ENCODE measurements around the gene NAV2.

NAV2 gene

GRCh38 chr11:19817870-19818269 lies 105.2 kb downstream of the NAV2 start:
- no peak for DNase-seq (ENCODE audit: low read depth)
- TF ChIP-seq, protein P1, sequence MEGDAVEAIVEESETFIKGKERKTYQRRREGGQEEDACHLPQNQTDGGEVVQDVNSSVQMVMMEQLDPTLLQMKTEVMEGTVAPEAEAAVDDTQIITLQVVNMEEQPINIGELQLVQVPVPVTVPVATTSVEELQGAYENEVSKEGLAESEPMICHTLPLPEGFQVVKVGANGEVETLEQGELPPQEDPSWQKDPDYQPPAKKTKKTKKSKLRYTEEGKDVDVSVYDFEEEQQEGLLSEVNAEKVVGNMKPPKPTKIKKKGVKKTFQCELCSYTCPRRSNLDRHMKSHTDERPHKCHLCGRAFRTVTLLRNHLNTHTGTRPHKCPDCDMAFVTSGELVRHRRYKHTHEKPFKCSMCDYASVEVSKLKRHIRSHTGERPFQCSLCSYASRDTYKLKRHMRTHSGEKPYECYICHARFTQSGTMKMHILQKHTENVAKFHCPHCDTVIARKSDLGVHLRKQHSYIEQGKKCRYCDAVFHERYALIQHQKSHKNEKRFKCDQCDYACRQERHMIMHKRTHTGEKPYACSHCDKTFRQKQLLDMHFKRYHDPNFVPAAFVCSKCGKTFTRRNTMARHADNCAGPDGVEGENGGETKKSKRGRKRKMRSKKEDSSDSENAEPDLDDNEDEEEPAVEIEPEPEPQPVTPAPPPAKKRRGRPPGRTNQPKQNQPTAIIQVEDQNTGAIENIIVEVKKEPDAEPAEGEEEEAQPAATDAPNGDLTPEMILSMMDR (conservative IDR thresholded peaks at IDR 0.05; ENCODE audit: low read depth, low read length): no peak
- H3K4me3 ChIP-seq (ENCODE audit: low read depth, low read length): no peak overlapping the region

DNA sequence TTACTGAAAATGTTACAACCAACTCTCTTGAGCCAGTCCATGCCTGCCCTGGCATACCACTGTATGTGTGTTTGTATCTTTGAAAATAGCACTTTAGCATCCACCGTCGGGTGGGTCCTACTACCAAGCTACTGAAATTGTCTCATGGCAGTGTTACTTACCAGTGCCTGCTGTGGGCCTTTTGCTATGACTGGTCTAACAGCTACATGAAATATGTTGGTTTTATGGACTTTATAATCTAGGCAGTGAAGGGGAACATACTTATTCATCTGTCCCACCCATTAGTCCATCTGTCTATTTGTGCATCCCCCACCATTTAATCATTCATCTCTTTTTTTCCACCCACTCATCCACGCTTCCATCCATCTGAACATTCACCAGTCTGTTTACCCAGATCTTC lies 106.0 kb downstream of the NAV2 start:
- no peak overlapping the region for H3K4me3 ChIP-seq (ENCODE audit: low read depth, low read length)
- TF ChIP-seq, protein P1 (conservative IDR thresholded peaks at IDR 0.05; ENCODE audit: low read depth, low read length): no peak
- DNase-seq (ENCODE audit: low read depth): no peak

- H3K4me3 ChIP-seq (ENCODE audit: low read depth, low read length): no peak overlapping the region
- DNase-seq (ENCODE audit: low read depth): no peak
- TF ChIP-seq, protein P1 (conservative IDR thresholded peaks at IDR 0.05; ENCODE audit: low read depth, low read length): no peak
These were observed 106.5 kb downstream of the NAV2 start for GRCh38 chr11:19819148-19819547.

GRCh38 chr11:19820100-19820499 lies 107.5 kb downstream of the NAV2 start:
- TF ChIP-seq, protein P1 (conservative IDR thresholded peaks at IDR 0.05; ENCODE audit: low read depth, low read length): no peak
- peak; percentile 61 for DNase-seq (ENCODE audit: low read depth)
- no peak overlapping the region for H3K4me3 ChIP-seq (ENCODE audit: low read depth, low read length)

DNA sequence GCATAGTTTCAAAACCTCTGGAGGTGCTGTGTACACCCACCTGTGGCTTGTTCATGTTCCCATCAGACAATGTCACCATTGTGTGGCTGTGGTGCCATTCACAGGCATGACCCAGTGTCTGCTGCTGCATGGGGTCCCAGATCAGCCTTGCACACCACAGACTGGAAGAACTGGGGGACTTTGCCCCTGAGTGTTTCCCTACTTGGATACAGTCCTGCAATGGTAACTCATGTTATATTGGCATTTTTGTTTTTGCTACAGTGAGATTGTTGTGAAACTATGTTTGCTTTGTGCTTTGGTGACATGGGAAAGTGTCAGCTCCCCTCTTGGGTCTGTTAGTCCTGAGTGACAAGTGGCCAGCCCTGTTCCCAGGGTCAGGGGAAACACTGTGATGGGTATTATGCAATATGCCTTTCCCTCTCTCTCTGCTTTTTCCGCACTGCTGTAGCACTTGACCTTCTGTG lies 108.8 kb downstream of the NAV2 start:
- TF ChIP-seq, protein P1 (conservative IDR thresholded peaks at IDR 0.05; ENCODE audit: low read depth, low read length): no peak
- peak; percentile 16 for DNase-seq (ENCODE audit: low read depth)
- H3K4me3 ChIP-seq (ENCODE audit: low read depth, low read length): no peak overlapping the region

DNA sequence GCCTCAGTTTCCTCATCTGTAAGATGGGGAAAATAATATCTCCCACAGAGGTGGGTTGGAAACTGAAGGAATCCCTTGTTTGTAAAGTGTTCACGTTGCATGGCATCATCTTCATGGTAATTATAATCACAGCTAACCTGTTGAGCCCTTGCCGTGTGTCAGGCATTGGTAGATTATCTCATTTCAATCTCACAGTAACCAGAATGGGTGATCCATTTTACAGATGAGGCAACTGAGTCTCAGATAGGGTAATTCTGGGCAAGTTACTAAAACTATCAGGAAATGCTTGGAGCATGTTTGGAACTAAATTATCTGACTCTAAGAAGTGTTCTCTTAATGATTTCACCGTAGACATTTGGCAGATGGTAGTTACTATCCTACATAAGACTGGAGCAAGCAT lies 109.4 kb downstream of the NAV2 start:
- no peak for DNase-seq (ENCODE audit: low read depth)
- TF ChIP-seq, protein P1 (conservative IDR thresholded peaks at IDR 0.05; ENCODE audit: low read depth, low read length): no peak
- H3K4me3 ChIP-seq (ENCODE audit: low read depth, low read length): no peak overlapping the region

GRCh38 chr11:19822531-19822930 lies 109.9 kb downstream of the NAV2 start:
- TF ChIP-seq, protein P1 (conservative IDR thresholded peaks at IDR 0.05; ENCODE audit: low read depth, low read length): no peak
- no peak overlapping the region for H3K4me3 ChIP-seq (ENCODE audit: low read depth, low read length)
- DNase-seq (ENCODE audit: low read depth): no peak
